ENCODE results near the gene DOCK4.
"Not testable (repeated sequence)": the region's sequence is repeated elsewhere in the genome, so short reads cannot be mapped to it uniquely, and the experiment has no call there.

The DOCK4 gene, protein sequence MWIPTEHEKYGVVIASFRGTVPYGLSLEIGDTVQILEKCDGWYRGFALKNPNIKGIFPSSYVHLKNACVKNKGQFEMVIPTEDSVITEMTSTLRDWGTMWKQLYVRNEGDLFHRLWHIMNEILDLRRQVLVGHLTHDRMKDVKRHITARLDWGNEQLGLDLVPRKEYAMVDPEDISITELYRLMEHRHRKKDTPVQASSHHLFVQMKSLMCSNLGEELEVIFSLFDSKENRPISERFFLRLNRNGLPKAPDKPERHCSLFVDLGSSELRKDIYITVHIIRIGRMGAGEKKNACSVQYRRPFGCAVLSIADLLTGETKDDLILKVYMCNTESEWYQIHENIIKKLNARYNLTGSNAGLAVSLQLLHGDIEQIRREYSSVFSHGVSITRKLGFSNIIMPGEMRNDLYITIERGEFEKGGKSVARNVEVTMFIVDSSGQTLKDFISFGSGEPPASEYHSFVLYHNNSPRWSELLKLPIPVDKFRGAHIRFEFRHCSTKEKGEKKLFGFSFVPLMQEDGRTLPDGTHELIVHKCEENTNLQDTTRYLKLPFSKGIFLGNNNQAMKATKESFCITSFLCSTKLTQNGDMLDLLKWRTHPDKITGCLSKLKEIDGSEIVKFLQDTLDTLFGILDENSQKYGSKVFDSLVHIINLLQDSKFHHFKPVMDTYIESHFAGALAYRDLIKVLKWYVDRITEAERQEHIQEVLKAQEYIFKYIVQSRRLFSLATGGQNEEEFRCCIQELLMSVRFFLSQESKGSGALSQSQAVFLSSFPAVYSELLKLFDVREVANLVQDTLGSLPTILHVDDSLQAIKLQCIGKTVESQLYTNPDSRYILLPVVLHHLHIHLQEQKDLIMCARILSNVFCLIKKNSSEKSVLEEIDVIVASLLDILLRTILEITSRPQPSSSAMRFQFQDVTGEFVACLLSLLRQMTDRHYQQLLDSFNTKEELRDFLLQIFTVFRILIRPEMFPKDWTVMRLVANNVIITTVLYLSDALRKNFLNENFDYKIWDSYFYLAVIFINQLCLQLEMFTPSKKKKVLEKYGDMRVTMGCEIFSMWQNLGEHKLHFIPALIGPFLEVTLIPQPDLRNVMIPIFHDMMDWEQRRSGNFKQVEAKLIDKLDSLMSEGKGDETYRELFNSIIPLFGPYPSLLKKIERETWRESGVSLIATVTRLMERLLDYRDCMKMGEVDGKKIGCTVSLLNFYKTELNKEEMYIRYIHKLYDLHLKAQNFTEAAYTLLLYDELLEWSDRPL (N-terminal part only)

DNA sequence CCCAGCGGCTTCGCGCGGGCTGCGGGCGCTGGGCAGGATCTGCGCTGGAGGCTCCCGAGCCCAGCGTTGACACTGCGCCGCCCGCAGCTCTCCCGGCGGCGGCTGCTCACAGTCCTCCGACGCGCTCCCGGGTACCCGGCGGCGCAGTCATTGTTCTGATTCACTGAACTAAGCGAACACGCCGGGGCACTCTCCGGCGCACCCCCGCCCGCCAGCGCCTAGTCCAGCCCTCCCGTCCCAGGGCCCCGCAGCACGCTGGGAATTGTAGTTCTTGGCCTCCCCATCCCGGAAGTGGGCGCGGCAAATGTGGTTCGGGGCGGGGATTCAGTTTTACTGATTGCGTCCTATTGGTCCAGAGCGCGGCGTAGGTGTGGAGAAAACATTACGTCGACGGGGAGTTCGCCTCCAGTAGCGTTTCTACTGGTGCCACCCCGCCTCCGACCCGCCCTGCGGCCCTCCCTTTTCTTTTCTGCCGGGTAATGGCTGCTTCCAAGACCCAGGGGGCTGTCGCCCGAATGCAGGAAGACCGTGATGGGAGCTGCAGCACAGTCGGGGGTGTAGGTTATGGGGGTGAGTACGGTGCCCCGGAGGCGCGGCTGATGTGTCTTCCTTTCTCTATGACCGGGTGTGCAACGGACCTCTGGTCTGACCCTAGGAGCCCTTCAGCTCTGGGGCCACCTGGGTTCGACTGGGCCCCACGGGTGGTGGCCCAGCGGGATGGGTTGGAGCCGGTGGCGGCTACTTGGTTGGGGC is at the start of gene DOCK4, which contains the start of gene ZNF277:
Gene DOCK4 (minus strand): TSS at position 162 of the 753 bp plus-strand sequence. CDS start 261 bp downstream, outside the sequence.
Gene ZNF277 (plus strand): TSS at position 458 of the 753 bp plus-strand sequence. CDS start 22 bp downstream, at position 480.
- H3K27ac ChIP-seq, result peak within 1 kb of the TSS; percentile 63
- TF ChIP-seq CTCF (IDR thresholded peaks at IDR 0.05) (no peak), ZFX (IDR thresholded peaks at IDR 0.05; ENCODE audit: borderline replicate concordance) (no peak)

DNA sequence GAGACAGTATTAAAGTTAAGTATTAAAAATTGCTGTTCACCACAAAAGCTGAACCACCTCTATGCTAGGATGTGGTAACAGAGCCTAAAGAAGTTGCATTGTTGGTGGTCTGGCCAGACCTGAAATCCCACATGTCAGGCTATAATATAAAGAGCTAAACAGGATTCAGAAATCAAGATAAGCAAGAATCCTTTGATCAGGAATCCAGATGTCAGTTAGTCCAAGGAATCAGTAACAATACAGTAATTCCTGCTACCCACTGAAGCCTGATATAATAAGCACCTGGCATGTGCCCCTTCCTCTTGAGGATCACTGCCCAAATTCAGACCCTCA is 49.2 kb upstream of the DOCK4 start:
- H3K27ac ChIP-seq, result no peak overlapping the region
- TF ChIP-seq ZFX (IDR thresholded peaks at IDR 0.05; ENCODE audit: borderline replicate concordance), result no peak
- no peak for TF ChIP-seq CTCF (IDR thresholded peaks at IDR 0.05)

DNA sequence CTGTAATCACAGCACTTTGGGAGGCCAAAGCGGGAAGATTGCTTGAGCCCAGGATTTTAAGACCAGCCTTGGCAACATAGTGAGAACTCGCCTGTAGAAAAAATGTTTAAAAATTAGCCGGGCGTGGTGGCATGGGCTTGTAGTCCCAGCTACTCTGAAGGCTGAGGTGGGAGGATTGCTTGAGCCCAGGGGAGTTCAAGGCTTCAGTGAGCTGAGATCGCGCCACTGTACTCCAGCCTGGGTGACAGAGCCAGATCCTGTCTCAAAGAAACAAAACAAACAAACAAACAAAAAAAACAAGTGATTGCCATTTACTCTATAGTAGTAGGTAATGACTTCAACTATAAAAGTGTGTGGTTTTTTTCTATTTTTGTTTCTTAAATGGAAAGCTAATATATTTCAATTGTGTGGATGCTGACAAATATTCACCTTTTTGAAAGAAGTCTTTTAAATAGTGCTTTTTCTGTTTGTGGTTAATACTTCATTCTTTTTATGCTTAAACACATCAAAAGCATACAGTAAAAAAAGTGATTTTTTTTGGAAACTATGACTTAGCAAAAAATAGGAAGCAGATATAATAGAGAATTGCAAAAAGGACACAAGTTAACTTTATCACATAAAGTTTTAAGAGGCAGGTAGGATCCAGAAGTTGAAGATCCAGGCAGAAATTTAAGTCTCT is 48.6 kb upstream of the DOCK4 start:
- no peak overlapping the region for H3K27ac ChIP-seq
- TF ChIP-seq ZFX (IDR thresholded peaks at IDR 0.05; ENCODE audit: borderline replicate concordance) (no peak), CTCF (IDR thresholded peaks at IDR 0.05) (no peak)

DNA sequence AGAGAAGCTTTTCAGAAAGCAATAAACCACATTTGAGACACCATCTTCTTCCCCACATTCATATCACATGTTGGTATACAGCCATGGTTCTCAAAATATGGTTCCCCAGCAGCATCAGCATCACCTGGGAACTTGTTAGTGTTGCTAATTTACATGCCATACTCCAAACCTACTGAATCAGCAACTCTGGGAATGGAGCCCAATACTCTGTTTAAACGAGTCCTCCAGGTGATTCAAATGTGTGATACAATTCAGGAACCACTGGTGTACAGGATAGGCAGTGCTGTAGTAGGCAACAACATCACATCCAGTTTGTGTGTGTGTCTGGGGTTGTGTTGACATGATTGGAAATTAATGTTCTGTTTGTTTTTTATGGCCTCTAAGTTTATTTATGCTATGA is 48.0 kb upstream of the DOCK4 start:
- H3K27ac ChIP-seq, result no peak overlapping the region
- TF ChIP-seq CTCF (IDR thresholded peaks at IDR 0.05), result no peak
- no peak for TF ChIP-seq ZFX (IDR thresholded peaks at IDR 0.05; ENCODE audit: borderline replicate concordance)

- no peak overlapping the region for H3K27ac ChIP-seq
- no peak for TF ChIP-seq CTCF (IDR thresholded peaks at IDR 0.05)
- TF ChIP-seq ZFX (IDR thresholded peaks at IDR 0.05; ENCODE audit: borderline replicate concordance), result no peak
Observed at GRCh38 chr7:112252691-112253090, 46.5 kb upstream of the DOCK4 start.

- no peak for TF ChIP-seq CTCF (IDR thresholded peaks at IDR 0.05)
- no peak for TF ChIP-seq ZFX (IDR thresholded peaks at IDR 0.05; ENCODE audit: borderline replicate concordance)
Observed at GRCh38 chr7:112252141-112252540, 45.9 kb upstream of the DOCK4 start.

DNA sequence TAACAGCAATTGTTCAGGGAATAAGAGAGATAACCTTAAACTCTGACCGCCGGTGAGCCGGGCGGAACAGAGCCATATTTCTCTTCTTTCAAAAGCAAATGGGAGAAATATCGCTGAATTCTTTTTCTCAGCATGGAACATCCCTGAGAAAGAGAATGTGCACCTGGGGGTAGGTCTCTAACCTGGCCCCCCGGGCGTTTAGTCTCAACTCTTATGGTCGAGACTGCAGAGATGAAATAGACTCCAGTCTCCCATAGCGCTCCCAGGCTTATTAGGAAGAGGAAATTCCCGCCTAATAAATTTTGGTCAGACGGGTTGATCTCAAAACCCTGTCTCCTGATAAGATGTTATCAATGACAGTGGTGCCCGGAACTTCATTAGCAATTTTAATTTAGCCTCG is 43.8 kb upstream of the DOCK4 start:
- H3K27ac ChIP-seq, result not testable (repeated sequence)

More at GRCh38 chr7:112252141-112252540, 45.9 kb upstream of the DOCK4 start:
- H3K27ac ChIP-seq, result no peak overlapping the region

All from 22Rv1 (cell line).